ENCODE measurements around the gene IFT122. TPM values are rescaled to one million over a fixed set of nuclear protein-coding genes. Genes with fewer than 3 reads are reported as not detected.

The IFT122 gene
- total and polyA plus RNA-seq, 3 donors from 2014 or later: 125 to 218 (median 168) TPM

GRCh38 chr3:129416415-129416814 lies 23.6 kb upstream of the IFT122 start:
- Histone ChIP-seq H3K27me3 (no peaks in the 10 kb centered on the region), H3K9me3 (no peaks in the 10 kb centered on the region), H3K4me3 (no peak overlapping the region), H3K27ac (no peak overlapping the region), H3K36me3 (ENCODE audit: low read depth, missing control alignments) (no peaks in the 10 kb centered on the region), H3K4me1 (no peaks in the 10 kb centered on the region)
- intact Hi-C loops (cut with DNase I; ENCODE audit: low total_unique reads): no loop called here
- TF ChIP-seq, protein P1, sequence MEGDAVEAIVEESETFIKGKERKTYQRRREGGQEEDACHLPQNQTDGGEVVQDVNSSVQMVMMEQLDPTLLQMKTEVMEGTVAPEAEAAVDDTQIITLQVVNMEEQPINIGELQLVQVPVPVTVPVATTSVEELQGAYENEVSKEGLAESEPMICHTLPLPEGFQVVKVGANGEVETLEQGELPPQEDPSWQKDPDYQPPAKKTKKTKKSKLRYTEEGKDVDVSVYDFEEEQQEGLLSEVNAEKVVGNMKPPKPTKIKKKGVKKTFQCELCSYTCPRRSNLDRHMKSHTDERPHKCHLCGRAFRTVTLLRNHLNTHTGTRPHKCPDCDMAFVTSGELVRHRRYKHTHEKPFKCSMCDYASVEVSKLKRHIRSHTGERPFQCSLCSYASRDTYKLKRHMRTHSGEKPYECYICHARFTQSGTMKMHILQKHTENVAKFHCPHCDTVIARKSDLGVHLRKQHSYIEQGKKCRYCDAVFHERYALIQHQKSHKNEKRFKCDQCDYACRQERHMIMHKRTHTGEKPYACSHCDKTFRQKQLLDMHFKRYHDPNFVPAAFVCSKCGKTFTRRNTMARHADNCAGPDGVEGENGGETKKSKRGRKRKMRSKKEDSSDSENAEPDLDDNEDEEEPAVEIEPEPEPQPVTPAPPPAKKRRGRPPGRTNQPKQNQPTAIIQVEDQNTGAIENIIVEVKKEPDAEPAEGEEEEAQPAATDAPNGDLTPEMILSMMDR (IDR thresholded peaks at IDR 0.05): no peak
- TF ChIP-seq POLR2A (IDR thresholded peaks at IDR 0.05): no peak
- no peak for DNase-seq
- 84 to 91% methylated on average over 4 of the region's 4 CpGs for WGBS, 2 donors

DNA sequence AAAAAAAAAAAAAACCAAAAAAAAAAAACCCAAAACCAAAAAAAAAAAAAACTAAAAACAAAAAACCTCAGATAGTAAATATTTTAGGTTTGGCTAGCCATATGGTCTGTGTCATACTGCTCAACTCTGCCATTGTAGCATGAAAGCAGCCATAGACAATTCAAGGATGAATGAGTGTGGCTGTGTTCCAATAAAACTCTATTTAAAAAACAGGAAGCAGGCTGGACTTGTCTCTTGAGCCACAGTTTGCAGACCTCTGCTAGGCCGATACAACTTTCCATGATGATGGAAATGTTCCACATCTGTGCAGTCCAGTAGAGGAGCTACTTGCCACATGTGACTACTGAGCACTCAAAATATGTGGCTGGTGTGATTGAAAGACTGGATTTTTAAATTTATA lies 22.7 kb upstream of the IFT122 start:
- H3K4me3 ChIP-seq: no peak overlapping the region
- 36 to 38% methylated on average over 1 of the region's 1 CpG for WGBS, 2 donors
- no peaks in the 10 kb centered on the region for H3K4me1 ChIP-seq
- H3K9me3 ChIP-seq: no peaks in the 10 kb centered on the region
- no peak for DNase-seq
- no peaks in the 10 kb centered on the region for H3K27me3 ChIP-seq
- TF ChIP-seq POLR2A (IDR thresholded peaks at IDR 0.05): no peak
- TF ChIP-seq, protein P1 (IDR thresholded peaks at IDR 0.05): no peak
- intact Hi-C loops (cut with DNase I; ENCODE audit: low total_unique reads): no loop called here
- H3K36me3 ChIP-seq (ENCODE audit: low read depth, missing control alignments): no peaks in the 10 kb centered on the region
- no peak overlapping the region for H3K27ac ChIP-seq

GRCh38 chr3:129418041-129418973 lies 21.7 kb upstream of the IFT122 start:
- no peak for DNase-seq
- Histone ChIP-seq H3K4me3 (no peak overlapping the region), H3K9me3 (no peaks in the 10 kb centered on the region), H3K4me1 (no peaks in the 10 kb centered on the region), H3K36me3 (ENCODE audit: low read depth, missing control alignments) (no peaks in the 10 kb centered on the region), H3K27me3 (no peaks in the 10 kb centered on the region), H3K27ac (no peak overlapping the region)
- TF ChIP-seq, protein P1 (IDR thresholded peaks at IDR 0.05): no peak
- intact Hi-C loops (cut with DNase I; ENCODE audit: low total_unique reads): no loop called here
- WGBS, 2 donors: 88 to 91% methylated on average over 14 of the region's 14 CpGs

DNA sequence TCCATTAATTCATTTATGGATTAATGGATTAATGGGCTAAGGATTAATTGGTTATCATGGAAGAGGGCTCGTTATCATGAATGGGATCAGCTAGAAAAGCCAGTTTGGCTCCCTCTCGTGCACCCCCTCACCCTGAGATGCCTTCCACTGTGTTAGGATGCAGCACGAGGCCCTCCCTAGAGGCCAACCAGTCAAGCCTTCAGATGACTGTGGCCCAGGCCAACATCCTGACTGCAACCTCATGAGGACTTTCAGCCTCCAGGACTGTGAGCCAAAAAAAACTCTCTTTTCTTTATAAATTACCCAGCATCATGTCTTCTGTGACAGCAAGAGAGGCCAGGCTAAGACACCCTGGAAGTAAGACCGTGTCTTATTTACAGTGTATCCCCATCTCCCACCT lies 20.5 kb upstream of the IFT122 start:
- Histone ChIP-seq H3K27me3 (no peaks in the 10 kb centered on the region), H3K27ac (no peak overlapping the region), H3K4me3 (no peak overlapping the region), H3K9me3 (no peaks in the 10 kb centered on the region), H3K4me1 (no peaks in the 10 kb centered on the region), H3K36me3 (ENCODE audit: low read depth, missing control alignments) (no peaks in the 10 kb centered on the region)
- no peak for DNase-seq
- 78 to 96% methylated on average over 4 of the region's 4 CpGs for WGBS, 2 donors
- intact Hi-C loops (cut with DNase I; ENCODE audit: low total_unique reads): no loop called here
- no peak for TF ChIP-seq POLR2A (IDR thresholded peaks at IDR 0.05)
- TF ChIP-seq, protein P1 (IDR thresholded peaks at IDR 0.05): no peak

All from testis (tissue), 3 donors.